GM21717 (cell line): ENCODE results near the gene CDC7.

Experiments used
- ATAC-seq: cut with Tn5 transposase; IDR thresholded peaks from one replicate; pipeline ENCODE4 v1.9.1; 2021; ENCODE audit warnings: mild to moderate bottlenecking, moderate library complexity; ENCODE audit not compliant: unreplicated experiment

CDC7 gene

DNA sequence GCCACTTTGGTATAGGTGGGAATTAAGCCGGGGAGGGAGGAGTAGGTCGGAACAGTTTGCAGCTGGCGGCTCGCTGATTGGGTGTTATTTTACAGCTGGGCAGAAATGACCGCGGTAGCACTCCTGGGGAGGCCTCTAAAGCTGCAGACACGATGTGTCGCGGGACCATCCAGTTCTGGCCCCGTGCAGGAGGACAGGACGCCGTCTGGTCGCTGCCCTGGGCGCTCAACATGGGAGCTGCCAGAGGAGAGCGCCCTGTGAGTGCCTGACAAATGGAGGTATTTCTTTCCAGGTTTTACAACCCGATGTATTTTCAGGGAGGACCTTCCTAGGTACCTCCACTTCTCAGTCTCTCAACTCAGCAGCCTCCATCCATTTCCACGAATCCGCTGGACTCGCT lies 46.2 kb downstream of the CDC7 start:
- ATAC-seq, result no peak

DNA sequence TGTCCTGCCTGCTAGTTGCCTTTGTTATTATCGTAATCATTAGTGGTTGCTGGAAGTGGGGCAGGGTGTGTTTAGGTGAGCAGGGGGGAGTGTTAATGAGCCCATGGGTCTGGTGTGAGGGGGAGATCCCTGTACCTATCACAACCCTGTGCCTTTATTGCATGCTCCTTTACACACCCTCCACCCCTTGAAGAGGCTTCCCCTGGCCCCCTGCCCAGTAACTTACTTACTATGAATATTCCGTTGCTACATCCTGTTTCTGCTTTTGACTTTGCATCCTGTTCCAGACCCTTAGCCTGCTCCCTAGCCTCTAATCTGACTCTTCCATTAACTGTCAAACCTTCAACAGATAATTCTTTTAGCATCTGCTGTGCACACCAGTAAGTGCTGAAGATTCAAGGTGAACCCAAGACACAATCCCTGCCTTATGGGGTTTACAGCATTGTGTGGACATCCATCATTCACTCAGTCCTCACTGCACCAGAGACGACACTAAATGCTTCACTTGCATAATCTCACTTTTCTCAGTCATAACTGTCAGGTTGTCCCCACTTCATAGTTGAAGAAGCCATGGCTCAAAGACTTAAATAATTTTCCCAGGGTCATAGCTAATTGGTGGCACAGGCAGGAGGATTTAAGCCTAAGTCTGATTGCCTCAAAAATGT lies 47.9 kb downstream of the CDC7 start:
- ATAC-seq, result no peak

DNA sequence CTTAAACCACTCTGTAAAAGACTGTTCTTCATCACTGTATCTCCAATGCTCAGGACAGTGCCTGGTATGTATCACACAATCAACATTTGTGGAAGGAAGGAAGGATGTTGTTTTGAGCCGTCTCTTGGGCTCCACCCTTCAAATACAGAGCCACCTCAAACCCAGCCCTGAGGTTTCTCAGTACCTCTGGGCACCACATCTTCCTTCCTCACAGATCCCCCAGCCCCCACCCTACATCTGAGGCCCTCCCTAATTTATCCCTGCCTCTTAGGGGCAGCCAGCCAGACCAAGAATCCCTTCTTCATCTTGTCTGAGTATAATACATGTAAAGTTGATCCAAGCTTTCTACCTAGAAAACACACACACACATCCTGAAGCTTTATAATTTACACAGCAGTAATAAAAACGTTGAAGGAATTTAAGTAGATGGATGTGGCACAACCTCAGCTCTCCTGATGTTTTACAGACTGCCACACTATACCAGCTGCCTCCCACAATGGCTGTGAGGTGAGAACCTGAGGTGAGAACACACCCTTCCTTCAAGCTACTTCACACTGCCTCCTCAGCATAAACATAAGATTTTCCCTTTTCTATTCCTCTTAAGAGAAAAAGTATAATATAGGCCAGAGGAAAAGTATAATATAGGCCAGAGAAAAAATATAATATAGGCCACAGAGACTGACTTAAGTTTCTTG lies 48.5 kb downstream of the CDC7 start:
- no peak for ATAC-seq

DNA sequence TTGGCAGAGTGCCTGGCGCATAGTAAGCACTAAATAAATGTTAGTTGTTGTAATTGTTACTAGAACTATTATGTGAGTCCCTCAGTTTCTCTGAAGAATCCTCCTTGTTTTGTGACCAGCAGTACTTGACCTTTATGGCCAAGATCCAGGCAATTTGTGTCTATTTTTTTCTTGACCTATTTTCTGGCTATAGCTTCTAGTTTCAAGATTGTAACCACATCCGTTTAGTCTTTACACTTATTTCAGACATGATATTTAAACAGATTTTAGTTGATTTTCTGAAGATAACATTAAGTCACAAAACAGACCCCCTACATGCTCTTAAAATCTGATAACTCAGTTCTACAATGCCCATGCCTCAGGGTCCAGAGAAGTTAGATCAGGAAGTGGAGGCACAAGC lies 50.3 kb downstream of the CDC7 start:
- no peak for ATAC-seq

DNA sequence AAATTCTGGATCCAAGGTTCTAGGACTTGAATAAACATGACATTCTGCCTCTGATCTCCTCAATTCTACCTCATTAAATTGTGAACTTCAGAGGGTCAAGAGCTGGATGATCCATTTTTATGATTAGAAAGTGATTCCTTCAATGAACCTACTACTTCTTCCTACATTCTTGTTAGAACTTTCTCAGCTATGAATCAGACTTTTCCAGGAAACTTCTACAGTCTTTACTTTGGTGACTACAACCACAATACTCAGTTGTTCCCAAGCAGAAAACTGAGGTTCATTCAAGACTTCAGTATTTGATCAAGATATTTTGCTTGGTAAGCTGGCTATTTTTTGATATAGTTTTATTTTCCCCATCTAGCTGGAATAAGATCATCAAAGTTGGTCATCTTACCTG lies 51.4 kb downstream of the CDC7 start:
- ATAC-seq, result no peak

DNA sequence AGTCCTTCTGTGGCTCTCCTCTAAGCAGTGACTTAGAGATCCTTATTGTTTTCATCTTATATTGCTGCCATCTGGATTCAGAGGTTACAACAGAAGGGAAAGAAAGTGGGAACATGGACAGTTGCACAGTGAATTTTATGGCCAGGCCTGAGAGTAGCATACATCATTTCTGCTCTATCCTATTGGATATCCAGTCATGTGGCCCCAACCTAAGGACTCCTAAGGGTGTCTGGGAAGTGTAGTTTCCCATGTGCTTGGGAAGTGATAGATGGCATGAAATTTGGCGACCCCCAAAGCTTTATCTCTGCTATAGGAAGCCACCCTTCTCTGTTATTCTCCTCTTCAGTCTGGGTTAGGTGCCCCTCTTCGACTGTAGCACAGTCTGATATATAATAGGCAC lies 51.9 kb downstream of the CDC7 start:
- no peak for ATAC-seq

DNA sequence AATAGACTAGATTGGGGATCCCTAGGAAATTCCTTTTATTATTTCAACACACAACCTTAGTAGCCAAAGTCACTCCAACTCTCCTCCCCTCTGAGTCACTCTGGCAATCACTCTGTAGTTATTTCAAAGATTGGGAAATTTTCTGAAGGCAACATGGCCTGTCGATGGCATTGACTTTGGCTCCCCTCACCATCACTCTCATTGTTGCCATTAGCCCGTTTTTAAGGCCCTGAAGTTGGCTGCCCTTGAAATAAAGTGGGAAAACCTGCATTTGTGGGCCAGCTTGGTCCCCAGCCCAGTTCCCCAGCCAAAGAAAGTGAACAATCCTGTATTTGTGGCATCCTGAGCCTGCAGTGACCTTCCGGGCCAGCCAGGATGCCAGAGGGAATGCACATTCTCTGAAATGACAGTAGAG lies 52.5 kb downstream of the CDC7 start:
- ATAC-seq, result no peak

DNA sequence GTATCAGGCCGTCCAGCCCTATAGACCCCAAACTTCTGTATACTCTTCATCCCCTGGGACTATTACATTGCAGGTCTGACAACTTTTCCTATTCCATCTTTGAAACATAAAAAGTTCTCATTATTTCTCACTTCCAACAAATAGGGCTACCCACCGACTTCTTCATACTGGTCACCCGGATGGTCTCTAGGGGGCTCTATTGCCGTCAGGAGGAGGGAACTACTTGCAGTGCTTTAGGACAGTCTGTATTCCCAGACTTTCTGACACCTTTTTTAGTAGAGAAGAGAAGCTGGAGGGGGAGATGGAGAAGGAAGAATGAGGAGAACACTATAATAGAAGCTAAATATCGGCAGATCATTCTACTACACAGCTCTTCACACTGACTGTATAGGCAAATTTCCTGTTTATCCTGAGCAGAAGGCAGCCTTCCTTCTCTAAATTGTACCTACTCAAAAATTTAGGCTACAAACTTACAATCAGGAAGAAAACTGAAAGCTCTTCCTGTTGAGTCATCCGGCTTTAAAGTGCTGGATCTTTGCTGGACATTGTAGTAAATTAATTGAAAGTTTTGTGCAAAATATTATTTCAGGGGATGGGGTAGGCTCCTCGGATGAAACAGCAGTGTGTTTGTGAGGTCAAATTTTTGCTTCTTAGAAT lies 54.6 kb downstream of the CDC7 start:
- ATAC-seq, result no peak

DNA sequence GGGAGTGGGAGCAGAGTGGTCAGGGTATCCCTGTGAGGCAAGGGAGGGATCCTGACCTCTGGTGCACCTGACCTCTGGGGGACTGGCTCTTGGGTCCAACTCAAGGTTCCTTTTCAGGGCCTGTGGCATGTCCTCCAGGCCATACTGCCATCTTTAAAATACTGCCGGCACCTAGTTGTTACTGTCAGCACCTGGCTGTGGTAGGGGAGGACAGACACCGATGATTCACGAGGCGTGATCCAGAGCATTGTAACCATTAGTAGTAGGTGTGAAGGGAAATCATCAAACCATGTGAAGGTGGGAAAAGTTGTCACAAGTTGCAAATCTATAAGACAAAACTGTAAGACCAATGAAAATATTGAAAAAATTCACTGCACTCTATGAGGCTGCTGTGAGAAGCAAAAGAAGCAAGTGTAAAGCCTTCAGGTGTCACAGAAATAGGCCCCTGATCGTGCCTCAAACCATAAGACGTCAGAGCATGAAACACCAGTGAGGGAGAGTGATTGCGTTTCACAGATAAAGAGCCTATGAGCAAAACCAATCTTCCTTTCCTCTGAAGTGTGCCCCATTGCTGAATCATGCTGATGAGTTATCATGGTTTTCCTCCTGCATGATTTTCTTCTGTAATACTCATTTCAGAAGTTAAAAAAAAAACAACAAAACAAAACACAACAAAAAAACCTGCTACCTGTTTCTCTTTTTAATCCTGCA lies 55.3 kb downstream of the CDC7 start:
- ATAC-seq, result peak; percentile 73

DNA sequence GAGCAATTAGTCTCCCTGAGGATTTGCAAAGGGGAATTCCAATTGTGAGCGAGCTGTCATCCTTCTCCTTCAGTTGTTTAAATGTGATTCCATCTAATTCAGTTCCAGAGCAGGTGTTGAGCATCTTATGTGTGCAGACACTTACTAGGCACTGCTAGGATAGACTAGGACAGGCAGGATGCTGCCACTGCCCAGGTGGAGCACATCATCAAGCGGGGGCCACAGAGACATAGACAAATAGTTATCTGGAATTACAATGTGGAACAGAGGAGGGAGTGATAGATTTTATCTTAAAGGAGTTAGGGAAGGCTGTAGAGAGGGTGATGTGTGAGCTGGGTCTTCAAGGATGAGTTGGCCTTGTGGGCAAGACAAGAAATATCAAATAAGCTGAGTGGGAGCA lies 55.9 kb downstream of the CDC7 start:
- peak; percentile 12 for ATAC-seq

DNA sequence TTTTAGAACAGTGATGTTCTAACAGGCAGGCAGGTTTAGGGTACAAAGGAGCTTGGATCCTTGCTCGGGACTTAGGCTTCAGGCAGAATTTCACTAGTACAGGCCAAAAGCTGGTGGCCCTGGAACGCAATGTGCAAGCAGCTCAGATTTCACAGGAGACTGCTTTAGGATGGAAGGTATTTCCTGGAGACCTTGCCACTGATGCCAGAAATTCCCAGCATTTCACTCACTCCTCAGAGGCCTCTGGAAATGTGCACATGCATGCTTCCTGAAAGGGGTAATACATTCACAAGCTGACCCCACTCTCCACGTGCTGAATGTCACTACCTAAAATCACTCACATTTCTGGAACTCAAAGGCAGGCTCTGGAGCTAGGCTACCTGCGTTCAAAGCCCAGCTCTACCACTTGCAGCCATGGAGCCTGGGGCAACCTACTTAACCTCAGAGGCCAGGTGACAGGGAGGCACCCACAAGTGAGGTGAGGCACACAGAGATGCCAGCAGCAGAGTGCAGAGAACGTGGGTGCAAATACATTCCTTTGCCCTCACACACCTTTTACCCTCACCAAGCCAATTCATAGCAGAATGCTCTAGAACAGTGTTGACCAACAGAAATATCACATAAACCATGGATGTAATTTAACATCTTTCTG lies 56.5 kb downstream of the CDC7 start:
- no peak for ATAC-seq

DNA sequence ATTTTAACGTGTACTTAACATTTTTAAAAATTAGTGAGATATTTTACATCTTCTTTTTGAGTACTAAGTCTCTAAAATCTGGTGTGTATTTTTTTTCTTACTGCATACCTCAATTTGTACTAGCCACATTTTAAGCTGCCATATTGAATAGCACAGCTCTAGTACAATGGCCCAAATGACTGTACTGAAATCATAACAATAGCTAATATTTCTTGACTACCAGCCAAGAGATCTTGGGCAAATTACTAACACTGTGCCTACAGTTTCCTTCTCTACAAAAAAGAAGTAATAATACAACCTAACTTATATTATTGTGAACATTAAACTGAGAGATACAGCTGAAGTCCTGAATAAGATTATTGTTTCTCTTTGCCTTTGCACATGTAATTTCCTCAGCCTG lies 57.2 kb downstream of the CDC7 start:
- no peak for ATAC-seq

DNA sequence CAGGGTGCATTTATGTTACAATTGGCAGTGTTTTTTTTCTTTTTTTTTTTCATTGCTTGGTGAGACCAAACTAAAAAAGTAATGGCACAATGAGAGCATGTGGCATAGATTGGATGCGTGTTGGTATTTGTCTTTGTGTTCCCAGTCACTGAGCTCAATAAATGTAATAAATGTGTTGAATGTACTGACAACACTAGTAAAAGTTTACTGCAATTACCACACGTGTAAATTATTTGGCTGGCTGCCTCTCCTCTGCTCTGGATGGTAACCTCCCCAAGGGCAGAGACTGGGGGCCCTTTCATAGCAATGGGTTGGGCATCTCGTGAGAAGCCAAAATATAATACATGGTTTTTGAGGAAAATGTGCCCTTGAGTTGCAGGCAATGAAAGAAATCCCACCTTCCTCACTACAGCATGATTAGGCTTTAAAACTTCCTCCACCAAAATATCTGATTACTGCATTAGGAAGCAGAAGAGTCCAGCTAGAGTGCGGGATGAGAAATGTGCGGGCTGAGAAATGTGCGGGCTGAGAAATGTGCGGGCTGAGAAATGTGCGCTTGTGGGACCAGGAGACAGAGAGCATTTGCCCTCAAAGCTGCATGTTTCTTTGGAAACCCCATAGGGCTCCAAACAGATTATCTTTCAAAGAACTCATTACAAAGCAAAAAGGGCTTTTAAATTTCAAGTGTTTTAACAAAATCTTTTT lies 58.5 kb downstream of the CDC7 start:
- no peak for ATAC-seq

DNA sequence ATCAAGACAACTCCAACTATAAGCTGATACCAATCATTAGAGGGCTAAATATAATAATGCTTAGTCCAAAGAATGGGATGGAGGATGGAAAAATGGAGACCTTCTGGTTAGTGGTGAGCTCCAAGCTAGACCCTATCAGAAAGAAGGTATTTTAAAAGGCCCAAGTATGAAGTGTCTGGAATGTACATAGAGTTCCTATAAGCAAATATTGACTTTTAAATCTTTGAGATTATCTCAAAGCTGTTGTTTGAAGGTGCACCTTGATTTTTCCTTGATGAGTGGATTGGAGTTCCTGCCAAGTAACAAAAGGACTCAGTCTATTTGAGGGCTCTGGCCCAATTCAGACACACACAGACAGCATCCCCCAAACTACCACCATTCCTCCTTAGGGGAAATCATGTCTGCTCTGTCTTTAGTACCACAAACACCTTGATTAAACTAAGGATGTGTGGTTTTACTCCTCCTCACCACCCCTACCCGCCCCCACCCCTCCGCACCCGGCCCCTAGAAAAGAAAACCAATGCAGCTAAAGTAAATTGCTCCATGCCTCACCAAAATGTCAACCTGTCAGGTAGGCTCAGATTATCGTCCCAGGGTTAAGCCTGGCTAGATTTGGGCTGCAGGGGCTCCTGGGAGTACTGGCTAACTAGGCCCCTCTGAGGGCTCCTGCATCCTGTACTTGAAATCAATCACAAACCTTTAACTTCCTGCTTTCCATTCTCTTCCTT lies 59.4 kb downstream of the CDC7 start:
- ATAC-seq, result no peak

DNA sequence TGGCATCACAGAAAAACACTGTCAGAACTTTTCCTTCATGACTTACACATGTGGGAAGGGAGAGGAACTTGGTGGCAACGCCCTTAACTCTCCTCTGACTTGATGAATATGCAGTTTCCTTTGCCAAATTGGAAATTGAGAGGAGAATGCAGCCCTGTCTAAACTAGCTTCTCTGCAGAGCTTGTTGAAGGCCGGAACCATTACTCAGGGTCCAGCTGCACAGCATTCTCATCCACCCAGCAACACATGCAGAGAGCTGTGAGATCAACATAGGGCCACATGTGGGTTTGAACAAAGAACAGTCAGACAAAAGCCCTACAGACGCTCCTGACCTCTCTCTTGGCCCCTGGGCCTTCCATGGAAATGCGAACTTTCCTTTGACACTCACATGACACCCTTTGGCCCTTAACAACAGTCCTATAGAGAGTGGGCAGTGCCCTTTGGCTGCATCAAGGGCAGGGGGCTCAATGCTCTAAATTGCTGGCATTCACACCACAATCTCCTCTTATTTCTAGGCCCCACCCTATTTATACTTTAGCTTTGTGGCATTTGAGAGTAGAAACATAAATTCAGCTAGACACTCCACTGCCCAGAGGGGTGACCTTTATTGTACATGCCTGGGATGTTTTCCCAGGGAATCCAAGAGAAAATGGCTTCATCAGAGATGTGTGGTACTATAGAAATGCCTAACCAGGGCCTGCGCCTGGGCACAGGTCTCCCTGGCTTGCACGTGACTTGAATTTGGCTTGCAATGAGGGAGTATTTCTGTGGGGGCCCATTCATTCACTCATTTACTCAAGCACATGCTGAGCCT lies 64.4 kb downstream of the CDC7 start:
- no peak for ATAC-seq

DNA sequence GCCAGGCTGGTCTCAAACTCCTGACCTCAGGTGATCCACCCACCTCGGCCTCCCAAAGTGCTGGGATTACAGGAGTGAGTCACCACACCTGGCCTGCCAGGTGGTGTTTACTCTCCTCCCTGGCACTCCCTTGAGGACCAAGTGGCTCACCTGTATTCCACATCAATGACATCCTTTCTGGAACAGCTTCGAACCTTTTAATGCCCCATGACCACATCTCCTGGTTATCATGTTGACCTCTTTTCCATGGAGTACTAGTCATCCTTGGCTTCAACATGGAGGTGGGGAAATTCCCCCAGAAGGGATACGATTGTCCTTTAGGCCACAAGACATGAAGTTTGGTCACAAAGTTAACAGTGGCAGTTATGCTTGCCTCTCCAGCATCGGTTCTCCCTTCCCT lies 66.9 kb downstream of the CDC7 start:
- ATAC-seq, result no peak

DNA sequence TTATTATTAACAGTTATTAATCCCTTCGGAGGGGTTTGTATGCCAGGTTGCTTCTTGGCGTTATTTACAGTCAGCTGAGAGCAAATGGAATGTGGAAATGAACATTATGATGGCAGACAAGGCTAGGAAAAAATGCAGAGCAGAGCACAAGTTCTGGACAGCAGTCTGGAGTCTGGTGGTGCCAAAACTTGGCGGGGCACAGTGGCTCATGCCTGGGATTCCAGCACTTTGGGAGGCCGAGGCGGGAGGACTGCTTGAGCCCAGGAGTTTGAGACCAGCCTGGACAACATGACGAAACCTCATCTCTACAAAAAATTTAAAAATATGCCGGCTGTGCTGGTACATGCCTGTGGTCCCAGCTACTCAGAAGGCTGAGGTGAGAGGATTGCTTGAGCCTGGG lies 67.6 kb downstream of the CDC7 start:
- no peak for ATAC-seq

DNA sequence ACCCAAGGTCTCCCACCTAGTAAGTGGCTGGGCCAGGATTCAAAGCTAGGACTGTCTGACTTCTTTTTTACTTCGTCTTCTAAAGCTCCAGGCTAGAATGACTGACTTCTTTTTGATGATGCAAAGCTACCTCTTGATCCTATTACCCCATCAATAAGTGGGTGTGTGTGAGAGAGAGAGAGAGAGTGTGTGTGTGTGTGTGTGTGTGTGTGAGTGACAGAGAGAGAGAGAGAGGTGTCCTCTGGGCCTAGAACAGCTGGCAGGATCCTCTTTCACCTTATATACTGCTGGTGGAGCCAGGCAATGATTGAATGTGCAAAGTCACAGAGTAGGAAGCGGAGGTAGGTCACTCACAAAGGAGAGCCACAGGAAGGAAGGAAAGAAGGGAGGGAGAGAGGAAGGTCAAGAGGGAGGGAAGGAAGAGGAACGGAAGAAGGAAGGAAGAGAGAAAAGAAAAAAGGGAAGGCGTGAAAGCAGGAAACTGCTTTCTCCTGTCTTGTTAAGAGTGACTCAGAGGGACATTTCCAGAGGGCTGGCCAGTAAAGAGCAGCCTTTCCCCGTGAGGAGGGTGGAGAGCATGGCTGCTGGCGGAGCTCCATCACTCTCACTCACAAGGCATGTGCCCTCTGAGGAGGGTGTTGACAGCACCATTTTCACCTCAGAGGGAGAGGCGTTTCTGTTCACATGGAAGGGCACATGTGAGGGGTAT lies 68.9 kb downstream of the CDC7 start:
- ATAC-seq, result no peak

DNA sequence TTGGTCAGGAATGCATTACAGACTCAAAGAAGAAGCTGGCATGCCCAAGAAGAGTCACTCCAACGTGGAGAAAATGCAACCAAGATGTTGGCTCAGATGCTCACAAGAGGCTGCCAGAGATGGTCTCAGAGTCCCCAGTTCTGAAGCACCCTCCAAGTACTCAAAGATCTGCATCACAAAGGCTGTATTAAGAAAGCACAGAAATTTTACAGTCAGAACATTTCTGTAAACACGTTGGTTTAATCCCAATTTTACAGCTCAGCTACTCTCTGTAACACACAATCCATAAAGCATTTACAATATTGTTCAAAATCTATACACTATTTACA lies 69.4 kb downstream of the CDC7 start:
- no peak for ATAC-seq
